Kidney glomerular epithelial cell (primary cell): ENCODE measurements around the gene GBF1.
A peak's percentile ranks its signal among the peaks of the same experiment; 100 is the strongest.

Experiments used
- DNase-seq: peaks from one replicate; lab custom pipeline; 2025; lab: John Stamatoyannopoulos, UW

GBF1 gene

DNA sequence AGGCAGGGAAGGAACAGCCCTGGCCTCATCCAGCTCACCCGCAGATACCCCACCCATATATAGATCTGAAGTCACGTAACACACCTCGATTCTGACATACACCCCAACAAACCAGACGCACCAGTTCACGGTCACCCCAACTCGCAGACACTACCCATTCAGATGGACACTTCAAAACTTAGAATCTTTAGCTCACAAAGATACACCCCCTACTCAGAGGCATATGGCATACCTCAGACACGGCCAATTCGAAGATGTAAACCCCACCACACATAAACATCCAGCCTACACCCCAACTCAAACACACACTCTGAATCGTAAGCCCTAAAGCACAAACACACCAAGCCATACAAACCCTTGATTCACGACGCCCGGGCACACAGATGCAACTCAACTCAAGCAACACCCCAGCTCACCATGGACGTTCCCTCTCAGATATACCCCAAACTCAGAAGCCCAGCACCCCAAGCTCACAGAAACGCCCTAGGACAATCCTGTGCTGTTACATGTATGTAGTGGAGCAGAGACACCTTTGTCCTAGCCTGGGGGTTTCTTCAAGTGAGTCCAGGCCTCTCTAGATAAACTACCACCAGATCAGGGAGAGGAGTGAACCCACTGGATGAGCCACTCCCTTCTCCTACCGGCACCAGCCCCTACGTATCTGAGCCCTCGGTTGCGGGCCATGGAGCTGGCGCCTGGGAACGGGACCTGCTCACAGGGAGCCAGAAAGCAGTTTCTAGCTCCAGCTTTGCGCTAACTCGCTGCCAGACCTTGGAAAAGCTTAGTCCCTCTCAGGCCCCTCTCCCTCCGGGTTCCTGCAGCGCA lies 164.5 kb downstream of the GBF1 start:
- no peak for DNase-seq

- DNase-seq: no peak
These were observed 165.2 kb downstream of the GBF1 start for GRCh38 chr10:102410429-102411073.

GRCh38 chr10:102411341-102412255 lies 166.3 kb downstream of the GBF1 start:
- no peak for DNase-seq

DNA sequence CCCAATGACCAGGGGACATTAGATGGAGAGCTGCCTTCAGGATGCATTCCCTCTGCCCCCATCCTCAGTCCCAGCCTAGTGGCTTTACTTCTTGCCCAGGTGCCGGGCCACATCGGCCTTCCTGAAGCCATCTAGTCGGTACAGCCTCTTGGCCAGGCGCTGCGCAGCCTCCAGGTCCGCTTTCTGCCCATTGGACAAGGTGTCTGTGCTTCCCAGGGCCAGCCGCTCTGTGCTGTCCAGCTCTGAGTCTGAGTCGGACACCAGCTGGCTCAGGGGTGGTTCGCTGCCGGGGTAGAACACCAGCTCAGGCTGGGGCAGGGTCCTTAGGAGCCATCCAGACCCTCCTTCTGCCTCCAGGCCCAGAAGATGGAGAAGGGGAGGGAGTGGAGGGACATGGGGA lies 167.0 kb downstream of the GBF1 start:
- DNase-seq: no peak

GRCh38 chr10:102413053-102413705 lies 167.8 kb downstream of the GBF1 start:
- no peak for DNase-seq

DNA sequence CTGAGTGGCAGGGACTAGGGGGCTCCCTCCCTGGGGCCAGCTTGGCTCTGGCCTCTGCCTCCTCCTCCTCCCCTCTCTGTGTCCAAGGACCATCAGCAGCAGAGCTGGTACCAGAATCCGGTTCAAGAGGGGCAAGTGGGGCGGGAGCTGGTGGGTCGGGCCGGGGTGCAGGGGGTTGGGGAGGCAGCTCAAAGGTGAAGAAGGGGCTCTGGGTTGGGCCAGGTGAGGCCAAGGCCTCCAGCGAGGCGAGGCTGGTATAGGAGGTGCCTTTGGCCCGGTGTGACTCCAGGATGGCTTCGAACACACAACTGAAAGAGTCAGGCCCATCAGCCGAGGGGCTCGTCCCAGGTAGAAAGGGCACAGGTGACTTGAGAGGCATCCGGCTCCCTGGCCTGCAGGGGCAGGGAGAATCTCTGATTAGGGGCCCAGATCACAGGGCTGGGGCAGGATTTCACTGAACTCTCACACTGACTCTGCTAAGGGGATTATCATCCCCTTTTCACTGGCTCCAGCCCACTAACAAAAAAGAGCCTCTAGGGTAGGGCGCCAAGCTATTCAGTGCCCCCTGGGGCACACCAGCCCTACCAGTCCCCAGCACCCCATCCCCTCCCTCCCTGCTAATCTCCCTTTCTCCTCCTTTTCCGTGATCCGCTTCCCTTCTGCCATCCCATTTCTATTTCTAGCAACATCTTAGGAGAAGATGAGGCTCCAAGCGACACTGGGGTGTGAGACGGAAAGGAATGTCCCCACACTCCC lies 168.7 kb downstream of the GBF1 start:
- no peak for DNase-seq

DNA sequence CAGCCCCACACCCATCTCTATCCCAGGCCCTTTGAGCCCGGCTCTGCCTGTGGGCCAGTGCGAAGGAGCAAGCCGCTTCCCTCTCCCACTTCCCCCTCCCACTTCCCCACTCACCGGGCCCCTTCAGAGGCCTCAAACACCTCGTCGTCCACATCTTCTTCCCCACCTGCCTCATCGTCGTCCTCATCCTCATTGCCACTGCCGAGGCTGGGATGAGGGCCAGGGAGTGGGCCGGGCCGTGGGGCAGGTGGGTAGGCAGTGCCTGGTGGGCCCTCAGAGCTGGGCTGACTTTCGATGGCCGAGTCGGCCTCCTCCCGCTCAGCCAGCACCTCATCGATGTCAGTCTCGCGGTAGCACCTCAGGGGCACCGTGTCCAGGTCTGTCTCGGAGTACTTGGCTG lies 169.4 kb downstream of the GBF1 start:
- no peak for DNase-seq

DNA sequence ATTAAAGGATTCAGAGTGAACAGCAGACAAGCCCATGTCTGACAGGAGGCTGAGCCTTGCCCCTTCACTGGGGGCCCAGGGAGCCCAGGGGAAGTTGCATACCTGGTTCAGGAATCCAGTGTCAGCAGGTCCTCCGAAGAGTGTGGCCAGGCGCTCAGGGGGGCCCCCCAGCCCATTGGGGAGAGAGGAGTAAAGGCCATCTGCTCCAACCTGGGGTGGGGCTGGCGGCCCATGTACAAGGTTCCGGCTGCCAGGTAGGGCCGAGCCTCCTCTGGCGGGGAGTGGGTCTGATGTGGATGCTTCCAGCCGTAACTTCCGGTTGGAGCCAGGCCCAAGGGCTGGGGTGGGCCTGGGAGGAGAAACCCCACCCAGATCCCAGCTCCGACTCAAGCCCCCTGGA lies 171.0 kb downstream of the GBF1 start:
- DNase-seq: no peak

- DNase-seq: no peak
These were observed 171.4 kb downstream of the GBF1 start for GRCh38 chr10:102416695-102417094.

GRCh38 chr10:102418622-102419268 lies 173.4 kb downstream of the GBF1 start, which contains the start of gene PSD:
Gene PSD (minus strand): TSS chr10:102418785. CDS start chr10:102417038, 1,747 bp downstream.
- no peak for DNase-seq

GRCh38 chr10:102419269-102420180 lies 174.2 kb downstream of the GBF1 start:
- DNase-seq: no peak

- no peak for DNase-seq
These were observed 174.9 kb downstream of the GBF1 start for GRCh38 chr10:102420181-102420713.

GRCh38 chr10:102420714-102421506 lies 175.6 kb downstream of the GBF1 start, which contains the start of gene FBXL15:
Gene FBXL15 (plus strand): TSS chr10:102420836. CDS start chr10:102421130, 294 bp downstream.
- DNase-seq: peak; percentile 93

- DNase-seq: no peak
These were observed 176.1 kb downstream of the GBF1 start for GRCh38 chr10:102421507-102421756.

GRCh38 chr10:102421757-102422512 lies 176.6 kb downstream of the GBF1 start:
- no peak for DNase-seq

GRCh38 chr10:102422545-102423129 lies 177.3 kb downstream of the GBF1 start:
- peak; percentile 39 for DNase-seq

- no peak for DNase-seq
These were observed 178.1 kb downstream of the GBF1 start for GRCh38 chr10:102423372-102423968.
